ENCODE results near the gene LRRC8C.

Gene LRRC8C

GRCh38 chr1:89603651-89604413, 29.1 kb upstream of the LRRC8C start:
- no peak for TF ChIP-seq CTCF (IDR thresholded peaks at IDR 0.05)
- TF ChIP-seq ZFX (IDR thresholded peaks at IDR 0.05; ENCODE audit: borderline replicate concordance): no peak
- H3K27ac ChIP-seq: no peak overlapping the region

GRCh38 chr1:89604414-89604735, 28.5 kb upstream of the LRRC8C start:
- no peak overlapping the region for H3K27ac ChIP-seq
- TF ChIP-seq ZFX (IDR thresholded peaks at IDR 0.05; ENCODE audit: borderline replicate concordance) (no peak), CTCF (IDR thresholded peaks at IDR 0.05) (no peak)

GRCh38 chr1:89605692-89606091, 27.2 kb upstream of the LRRC8C start:
- no peak for TF ChIP-seq CTCF (IDR thresholded peaks at IDR 0.05)
- no peak for TF ChIP-seq ZFX (IDR thresholded peaks at IDR 0.05; ENCODE audit: borderline replicate concordance)
- H3K27ac ChIP-seq: no peak overlapping the region

- H3K27ac ChIP-seq: no peak overlapping the region
- TF ChIP-seq CTCF (IDR thresholded peaks at IDR 0.05): no peak
- no peak for TF ChIP-seq ZFX (IDR thresholded peaks at IDR 0.05; ENCODE audit: borderline replicate concordance)
Measured at GRCh38 chr1:89606227-89606980, 26.5 kb upstream of the LRRC8C start.

- H3K27ac ChIP-seq: no peak overlapping the region
- TF ChIP-seq ZFX (IDR thresholded peaks at IDR 0.05; ENCODE audit: borderline replicate concordance) (no peak), CTCF (IDR thresholded peaks at IDR 0.05) (no peak)
Measured at GRCh38 chr1:89607156-89607555, 25.8 kb upstream of the LRRC8C start.

- TF ChIP-seq CTCF (IDR thresholded peaks at IDR 0.05) (no peak), ZFX (IDR thresholded peaks at IDR 0.05; ENCODE audit: borderline replicate concordance) (no peak)
Measured at GRCh38 chr1:89607586-89608318, 25.2 kb upstream of the LRRC8C start.

More at GRCh38 chr1:89607586-89608318, 25.2 kb upstream of the LRRC8C start:
- H3K27ac ChIP-seq: no peak overlapping the region
